T-helper 2 cell treated with Interferon-gamma antibody and Interleukin-4, amounts not matched to agents 100 ng/mL and 5 ng/mL, for 36 hours (primary cell): ENCODE data around the gene LNX2. TPM values are rescaled to one million over a fixed set of nuclear protein-coding genes. Genes with fewer than 3 reads are reported as not detected.

Experiments
- intact Hi-C: fragments of 100-400 bp; cut with micrococcal nuclease; formaldehyde crosslinking; loops from one replicate; pipeline ENCODE4 v1.15.1; 2023
- total RNA-seq: library from RNA; stranded (reverse); gene quantifications from 2 replicates; pipeline ENCODE4 v1.2.3, GENCODE V29; 2022

Gene LNX2
- total RNA-seq, 1 donor from 2014 or later = 7.7 TPM

DNA sequence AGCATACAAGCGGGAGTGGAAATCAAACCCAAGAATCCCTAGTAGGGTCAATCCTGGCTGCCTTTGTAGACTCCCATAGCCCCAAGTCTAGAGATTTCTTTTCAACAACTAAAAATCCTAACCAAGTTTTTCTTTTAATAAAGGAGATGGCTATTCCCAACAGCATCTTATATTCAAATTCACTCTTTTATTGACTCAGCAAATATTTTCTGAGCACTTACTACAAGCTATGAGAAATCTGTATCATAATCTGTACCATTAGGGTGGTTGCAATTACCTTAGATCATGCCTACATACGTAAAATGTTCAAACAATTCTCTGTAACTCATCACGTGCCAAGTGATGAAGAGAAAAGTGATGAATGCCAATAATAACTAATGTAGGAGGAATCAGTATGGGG, 54.5 kb downstream of the LNX2 start:
- intact Hi-C loops = no loop called here

- intact Hi-C loops = no loop called here
Observed at GRCh38 chr13:27562457-27562856, 57.9 kb downstream of the LNX2 start.

DNA sequence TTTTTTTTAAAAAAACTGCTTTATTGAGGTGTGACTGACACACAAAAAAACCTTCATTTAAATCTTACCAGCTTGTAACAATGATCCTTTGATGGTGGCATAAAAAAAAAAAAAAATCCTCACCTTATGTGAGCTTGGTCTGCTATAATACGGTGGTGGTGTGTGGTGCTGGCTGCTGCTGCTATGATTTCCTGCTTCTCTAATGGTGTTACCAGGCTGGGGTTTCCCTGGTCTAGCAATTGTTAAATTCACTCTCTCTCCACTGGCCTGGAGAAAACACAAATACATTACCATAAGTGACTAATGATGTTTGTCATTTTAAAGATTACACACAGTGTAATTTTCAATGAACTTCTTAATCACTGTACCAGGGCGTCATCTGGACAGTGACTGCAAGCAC, 60.6 kb downstream of the LNX2 start:
- intact Hi-C loops = no loop called here

GRCh38 chr13:27556109-27556508, 64.2 kb downstream of the LNX2 start:
- intact Hi-C loops = no loop called here

- intact Hi-C loops = no loop called here
Observed at GRCh38 chr13:27551562-27551961, 68.8 kb downstream of the LNX2 start.

GRCh38 chr13:27549406-27549981, 70.8 kb downstream of the LNX2 start:
- intact Hi-C loops = no loop called here

- intact Hi-C loops = no loop called here
Observed at GRCh38 chr13:27542220-27542619, 78.1 kb downstream of the LNX2 start.

GRCh38 chr13:27541386-27541785, 78.9 kb downstream of the LNX2 start:
- intact Hi-C loops = no loop called here

DNA sequence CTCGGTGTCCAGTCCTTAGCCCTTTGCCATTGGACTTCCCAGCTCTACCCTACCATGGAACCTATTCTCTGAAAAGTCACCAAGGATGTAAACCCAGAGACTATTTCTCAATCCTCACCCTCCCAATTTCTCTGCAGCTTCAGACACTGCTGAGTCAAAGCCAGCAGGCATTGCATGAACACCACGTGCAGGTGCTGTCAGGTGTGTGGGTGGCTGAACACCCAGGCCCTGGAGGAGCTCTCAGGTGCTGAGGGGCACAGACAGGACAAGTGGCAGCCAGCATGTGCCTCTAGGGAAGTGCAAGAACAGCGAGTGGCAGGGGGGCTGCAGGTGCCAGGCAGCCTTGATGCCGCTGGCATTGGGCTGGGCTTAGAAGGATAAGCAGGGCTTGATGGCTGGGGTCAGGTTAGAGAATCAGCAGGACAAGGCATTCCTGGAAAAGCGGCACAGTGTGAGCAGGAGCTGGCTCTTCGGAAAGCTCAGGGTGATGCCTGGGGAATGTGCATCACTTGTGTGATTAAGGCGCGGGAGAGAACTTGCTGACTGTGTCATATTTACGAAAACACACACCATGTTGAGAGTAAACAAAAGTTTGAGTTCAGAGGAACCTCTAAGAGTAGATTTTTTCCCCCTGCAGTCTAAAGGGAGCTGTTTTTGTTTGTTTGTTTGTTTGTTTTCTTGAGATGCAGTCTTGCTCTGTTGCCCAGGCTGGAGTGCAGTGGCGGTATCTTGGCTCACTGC, 83.8 kb downstream of the LNX2 start:
- intact Hi-C loops = loop anchor here (10.0 kb wide), 1 partner anchor 162 kb away; no protein-coding TSS in a partner anchor

DNA sequence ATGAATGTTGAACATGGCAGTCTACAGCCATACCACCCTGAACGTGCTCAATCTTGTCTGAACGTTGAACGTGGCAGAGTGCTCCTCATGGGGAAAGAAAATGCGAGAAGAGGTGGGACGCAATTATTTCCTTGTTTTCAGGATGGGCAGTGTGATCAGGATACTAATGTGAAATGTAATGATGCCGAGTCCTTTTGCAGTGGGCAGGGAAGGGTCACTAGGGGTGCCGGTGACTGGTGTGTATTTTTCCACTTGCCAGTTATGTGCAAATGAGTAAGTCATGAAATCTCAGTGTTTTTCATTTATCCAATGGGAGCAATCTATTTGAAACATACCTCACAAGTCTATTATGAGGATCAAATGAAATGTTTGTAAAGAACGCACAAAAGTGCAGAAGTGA, 84.8 kb downstream of the LNX2 start:
- intact Hi-C loops = loop anchor here (10.0 kb wide), 1 partner anchor 161 kb away; no protein-coding TSS in a partner anchor

- intact Hi-C loops = loop anchor here (10.0 kb wide), 1 partner anchor 160 kb away; no protein-coding TSS in a partner anchor
Observed at GRCh38 chr13:27534981-27535380, 85.3 kb downstream of the LNX2 start.

- intact Hi-C loops = loop anchor here (10.0 kb wide), 1 partner anchor 160 kb away; no protein-coding TSS in a partner anchor
Observed at GRCh38 chr13:27534108-27534980, 86.0 kb downstream of the LNX2 start.

- intact Hi-C loops = loop anchor here (10.0 kb wide), 1 partner anchor 158 kb away; no protein-coding TSS in a partner anchor
Observed at GRCh38 chr13:27533155-27533643, 87.1 kb downstream of the LNX2 start.

- intact Hi-C loops = no loop called here
Observed at GRCh38 chr13:27528908-27529307, 91.4 kb downstream of the LNX2 start.

DNA sequence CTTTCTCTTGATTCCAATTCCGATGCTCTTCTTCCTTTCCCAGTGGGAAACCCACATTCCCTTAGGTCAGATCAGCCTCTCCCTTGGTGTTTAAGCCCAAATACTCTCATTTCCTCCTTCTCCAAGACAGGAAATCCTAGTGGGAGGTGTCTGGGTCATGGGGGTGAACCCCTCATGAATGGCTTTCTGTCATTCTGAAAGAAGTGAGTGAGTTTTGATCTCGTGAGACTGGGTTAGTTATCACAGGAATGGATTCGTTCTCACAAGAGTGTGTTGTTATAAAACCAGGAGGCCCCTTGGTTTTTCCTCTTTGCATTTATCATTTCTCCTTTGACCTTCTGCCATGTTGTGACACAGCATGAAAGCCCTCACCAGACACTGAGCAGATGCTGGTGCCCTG, 93.8 kb downstream of the LNX2 start:
- intact Hi-C loops = no loop called here

GRCh38 chr13:27524981-27525975, 95.1 kb downstream of the LNX2 start:
- intact Hi-C loops = no loop called here

DNA sequence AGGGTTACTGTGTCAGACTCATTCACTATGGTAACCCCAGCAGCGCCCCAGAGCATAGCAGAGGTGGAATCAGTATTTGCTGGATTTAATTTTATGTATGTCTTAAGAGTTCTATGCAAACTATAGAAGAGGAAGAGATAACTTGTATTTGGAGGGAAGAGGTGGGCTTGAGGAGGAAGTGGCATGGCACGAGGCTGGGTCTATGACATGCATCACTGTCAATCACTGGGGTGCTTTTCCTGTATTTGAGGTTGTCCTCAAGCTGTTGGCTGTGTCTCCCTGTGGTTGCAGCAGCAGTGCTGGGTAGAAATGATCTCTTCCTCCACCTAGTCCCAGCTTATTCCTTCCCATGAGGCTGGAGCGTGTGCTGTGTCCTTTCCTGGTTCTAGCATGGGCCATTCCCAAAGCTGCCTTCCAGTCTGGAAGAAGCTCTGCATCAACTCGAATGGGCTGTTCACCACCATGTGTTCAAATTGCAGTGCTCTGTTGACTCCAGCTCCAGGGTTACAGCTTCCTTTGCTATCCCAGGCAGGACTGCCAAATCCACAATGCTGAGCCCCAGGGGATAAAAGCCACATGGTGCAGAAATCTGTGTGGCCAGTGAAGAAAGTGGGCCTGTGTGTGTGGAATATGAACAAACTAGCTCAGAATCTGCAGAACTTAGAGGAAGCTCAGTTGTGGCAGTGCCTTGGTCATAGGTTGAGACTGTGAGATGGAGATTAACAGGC, 96.8 kb downstream of the LNX2 start:
- intact Hi-C loops = no loop called here

DNA sequence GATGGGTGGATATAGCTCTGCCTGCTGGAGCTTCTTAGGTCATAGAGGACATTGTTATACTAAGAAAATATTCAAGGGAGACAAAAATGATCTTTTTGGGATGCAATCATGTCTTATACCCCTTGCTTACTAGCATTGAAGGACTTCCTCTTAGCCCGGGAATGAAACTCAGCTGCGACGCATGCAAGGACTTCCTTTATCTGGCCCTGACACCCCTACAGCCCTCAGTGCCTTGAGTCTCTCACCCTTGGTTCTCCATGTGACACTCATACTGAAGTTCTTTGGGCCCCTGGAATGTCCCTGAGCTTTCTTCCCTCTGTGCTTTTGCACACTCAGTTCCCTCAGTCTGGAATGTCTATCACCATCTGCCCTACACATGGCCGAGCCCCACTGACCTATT, 97.5 kb downstream of the LNX2 start:
- intact Hi-C loops = no loop called here

DNA sequence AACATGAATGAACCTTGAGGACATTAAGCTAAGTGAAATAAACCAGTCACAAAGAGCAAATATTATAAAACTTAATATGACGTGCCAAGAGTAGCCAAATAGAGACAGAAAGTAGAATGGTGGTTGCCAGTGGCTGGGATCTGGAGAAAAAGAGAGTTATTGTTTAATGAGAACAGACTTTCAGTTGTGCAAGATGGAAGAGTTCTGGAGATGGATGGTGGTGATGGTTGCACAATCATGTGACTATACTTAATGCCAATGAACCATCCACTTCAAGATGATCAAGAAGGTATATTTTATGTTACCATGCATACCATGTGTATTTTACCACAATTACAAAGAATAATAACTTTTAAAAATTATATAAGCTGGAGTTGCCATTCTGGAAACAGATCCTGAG, 104.2 kb downstream of the LNX2 start:
- intact Hi-C loops = no loop called here

- intact Hi-C loops = no loop called here
Observed at GRCh38 chr13:27510082-27510481, 110.2 kb downstream of the LNX2 start.
